NCI-H128 (cell line): ENCODE measurements around the gene CEP128.

Experiments used
- DNase-seq: peaks from one replicate; lab custom pipeline; 2025; ENCODE audit not compliant: unreplicated experiment; lab: John Stamatoyannopoulos, UW

CEP128 gene

GRCh38 chr14:80692903-80693302 lies 248.6 kb downstream of the CEP128 start:
- DNase-seq = no peak

- DNase-seq = no peak
Observed at GRCh38 chr14:80681651-80682050, 259.9 kb downstream of the CEP128 start.

- no peak for DNase-seq
Observed at GRCh38 chr14:80679273-80679672, 262.3 kb downstream of the CEP128 start.

GRCh38 chr14:80678436-80678835 lies 263.1 kb downstream of the CEP128 start:
- DNase-seq = no peak

GRCh38 chr14:80669426-80669825 lies 272.1 kb downstream of the CEP128 start:
- no peak for DNase-seq

GRCh38 chr14:80664576-80664975 lies 277.0 kb downstream of the CEP128 start:
- DNase-seq = no peak

GRCh38 chr14:80663541-80663940 lies 278.0 kb downstream of the CEP128 start:
- no peak for DNase-seq

GRCh38 chr14:80659783-80660182 lies 281.8 kb downstream of the CEP128 start:
- DNase-seq = no peak

GRCh38 chr14:80658733-80659132 lies 282.8 kb downstream of the CEP128 start:
- DNase-seq = no peak

- no peak for DNase-seq
Observed at GRCh38 chr14:80658155-80658554, 283.4 kb downstream of the CEP128 start.

- DNase-seq = no peak
Observed at GRCh38 chr14:80653956-80654355, 287.6 kb downstream of the CEP128 start.

- DNase-seq = no peak
Observed at GRCh38 chr14:80645667-80646413, 295.7 kb downstream of the CEP128 start.

- DNase-seq = no peak
Observed at GRCh38 chr14:80644826-80645225, 296.7 kb downstream of the CEP128 start.

- no peak for DNase-seq
Observed at GRCh38 chr14:80638620-80639515, 302.7 kb downstream of the CEP128 start.

GRCh38 chr14:80637756-80638619 lies 303.6 kb downstream of the CEP128 start:
- DNase-seq = no peak

GRCh38 chr14:80636071-80636470 lies 305.5 kb downstream of the CEP128 start:
- no peak for DNase-seq

GRCh38 chr14:80634106-80634758 lies 307.3 kb downstream of the CEP128 start:
- no peak for DNase-seq

- no peak for DNase-seq
Observed at GRCh38 chr14:80629606-80630005, 311.9 kb downstream of the CEP128 start.

GRCh38 chr14:80628547-80628946 lies 313.0 kb downstream of the CEP128 start:
- no peak for DNase-seq

- no peak for DNase-seq
Observed at GRCh38 chr14:80627745-80628144, 313.8 kb downstream of the CEP128 start.

- DNase-seq = no peak
Observed at GRCh38 chr14:80624581-80624980, 317.0 kb downstream of the CEP128 start.
